Prostate gland (tissue), 2 donors: ENCODE data around the gene AGPAT1. TPM values are rescaled to one million over a fixed set of nuclear protein-coding genes. Genes with fewer than 3 reads are reported as not detected.

Source experiments
- DNase-seq: peaks from one replicate; pipeline ENCODE4 v3.0.0-alpha.2; 2019; ENCODE audit warnings: low spot score
- H3K27ac ChIP-seq, 2 donors: fragments of 200-600 bp; sonication (generic); 2 replicates each; pipeline ENCODE4 v1.5.1; 2017 to 2019
- H3K27me3 ChIP-seq: fragments of 200-600 bp; sonication (generic); replicated peaks from 2 replicates; pipeline ENCODE4 v1.5.1; 2019; ENCODE audit not compliant: insufficient read depth
- H3K36me3 ChIP-seq, 2 donors: fragments of 200-600 bp; sonication (generic); 1 replicate in 1 of 2; 2 replicates in 1 of 2; pipeline versions ENCODE4 v1.5.1 to v1.8.1; 2017 to 2019
- H3K4me1 ChIP-seq: fragments of 200-600 bp; sonication (generic); replicated peaks from 2 replicates; pipeline ENCODE4 v1.5.1; 2019
- H3K4me3 ChIP-seq, 2 donors: fragments of 200-600 bp; sonication (generic); 2 replicates each; pipeline ENCODE4 v1.5.1; 2017 to 2019
- H3K9me3 ChIP-seq: fragments of 200-600 bp; sonication (generic); 2 replicates; pipeline ENCODE4 v1.5.1; 2017
- POLR2A ChIP-seq: fragments of 450-650 bp; IDR thresholded peaks from one replicate; pipeline ENCODE4 v1.6.1; 2016; ENCODE audit warnings: antibody characterized with exemption, mild to moderate bottlenecking
- POLR2AphosphoS5 ChIP-seq: sonication (generic); formaldehyde crosslinking; IDR thresholded peaks from one replicate; pipeline ENCODE4 v1.6.1; 2017; ENCODE audit warnings: antibody characterized with exemption
- WGBS: methylation state at CpG from one replicate; pipeline ENCODE4 v1.1.5; 2018; 5-methylcytosine and 5-hydroxymethylcytosine counted together
- intact Hi-C: fragments of 100-400 bp; cut with DNase I; formaldehyde crosslinking; loops from one replicate; pipeline ENCODE4 v1.14.2; 2022
- total RNA-seq, 2 donors: library from RNA; depleted of rRNA; stranded (reverse); fragments of >200 nt; gene quantifications; one replicate each; pipeline ENCODE4 v1.1.0, GENCODE V29; 2016
- TF ChIP-seq, protein P1 (sequence below), 4 experiments: fragments of 200-600 bp in 2 of 4; fragments of 450-650 bp in 2 of 4; sonication (generic) in 2 of 4; IDR thresholded peaks; 1 replicate in 3 of 4; 2 replicates in 1 of 4; pipeline ENCODE4 v1.5.1; 2016 to 2019; ENCODE audit warnings: antibody characterized with exemption in 4 of 4, mild to moderate bottlenecking in 2 of 4, moderate library complexity in 2 of 4

AGPAT1 gene
- total RNA-seq, 2 donors from 2014 or later: 52.6 to 113 TPM

DNA sequence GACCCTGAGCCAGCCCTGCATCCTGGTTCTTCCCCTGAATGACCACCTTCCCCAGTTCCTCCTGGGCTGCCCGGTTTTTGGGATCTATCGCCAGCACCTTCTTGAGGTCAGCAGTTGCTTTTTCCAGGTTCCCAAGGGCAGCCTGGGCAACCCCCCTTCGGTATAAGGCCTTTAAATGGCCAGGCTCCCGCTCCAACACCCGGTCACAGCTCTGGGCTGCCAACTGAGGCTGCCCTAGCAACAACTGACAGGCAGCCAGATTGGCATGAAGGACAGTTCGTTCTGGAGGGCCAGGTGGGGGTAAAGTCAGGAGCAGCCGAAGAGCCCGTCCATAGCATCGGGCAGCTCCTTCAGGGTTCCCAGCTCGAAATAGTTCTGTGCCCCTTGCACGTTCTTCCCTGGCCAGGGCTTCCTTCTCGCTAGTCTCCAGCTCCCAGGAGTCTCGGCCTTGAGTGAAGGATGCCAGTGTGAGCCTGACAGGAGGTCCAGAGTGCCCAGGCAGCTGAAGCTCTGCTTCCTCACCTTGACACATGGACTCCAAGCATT lies 47.1 kb downstream of the AGPAT1 start:
- Histone ChIP-seq H3K27ac (peak overlapping the region; percentile 94 to 95), H3K36me3 (no peaks in the 10 kb centered on the region), H3K27me3 (no peaks in the 10 kb centered on the region), H3K9me3 (no peaks in the 10 kb centered on the region), H3K4me3 (peak overlapping the region; percentile 58 to 67), H3K4me1 (peaks cover 22% of the 10 kb centered on the region)
- WGBS: 85% methylated on average over 13 of the region's 13 CpGs
- no peak for TF ChIP-seq POLR2A
- TF ChIP-seq, protein P1, sequence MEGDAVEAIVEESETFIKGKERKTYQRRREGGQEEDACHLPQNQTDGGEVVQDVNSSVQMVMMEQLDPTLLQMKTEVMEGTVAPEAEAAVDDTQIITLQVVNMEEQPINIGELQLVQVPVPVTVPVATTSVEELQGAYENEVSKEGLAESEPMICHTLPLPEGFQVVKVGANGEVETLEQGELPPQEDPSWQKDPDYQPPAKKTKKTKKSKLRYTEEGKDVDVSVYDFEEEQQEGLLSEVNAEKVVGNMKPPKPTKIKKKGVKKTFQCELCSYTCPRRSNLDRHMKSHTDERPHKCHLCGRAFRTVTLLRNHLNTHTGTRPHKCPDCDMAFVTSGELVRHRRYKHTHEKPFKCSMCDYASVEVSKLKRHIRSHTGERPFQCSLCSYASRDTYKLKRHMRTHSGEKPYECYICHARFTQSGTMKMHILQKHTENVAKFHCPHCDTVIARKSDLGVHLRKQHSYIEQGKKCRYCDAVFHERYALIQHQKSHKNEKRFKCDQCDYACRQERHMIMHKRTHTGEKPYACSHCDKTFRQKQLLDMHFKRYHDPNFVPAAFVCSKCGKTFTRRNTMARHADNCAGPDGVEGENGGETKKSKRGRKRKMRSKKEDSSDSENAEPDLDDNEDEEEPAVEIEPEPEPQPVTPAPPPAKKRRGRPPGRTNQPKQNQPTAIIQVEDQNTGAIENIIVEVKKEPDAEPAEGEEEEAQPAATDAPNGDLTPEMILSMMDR (IDR thresholded peaks at IDR 0.05): no peak
- no peak for TF ChIP-seq POLR2AphosphoS5
- intact Hi-C loops: no loop called here
- no peak for DNase-seq

DNA sequence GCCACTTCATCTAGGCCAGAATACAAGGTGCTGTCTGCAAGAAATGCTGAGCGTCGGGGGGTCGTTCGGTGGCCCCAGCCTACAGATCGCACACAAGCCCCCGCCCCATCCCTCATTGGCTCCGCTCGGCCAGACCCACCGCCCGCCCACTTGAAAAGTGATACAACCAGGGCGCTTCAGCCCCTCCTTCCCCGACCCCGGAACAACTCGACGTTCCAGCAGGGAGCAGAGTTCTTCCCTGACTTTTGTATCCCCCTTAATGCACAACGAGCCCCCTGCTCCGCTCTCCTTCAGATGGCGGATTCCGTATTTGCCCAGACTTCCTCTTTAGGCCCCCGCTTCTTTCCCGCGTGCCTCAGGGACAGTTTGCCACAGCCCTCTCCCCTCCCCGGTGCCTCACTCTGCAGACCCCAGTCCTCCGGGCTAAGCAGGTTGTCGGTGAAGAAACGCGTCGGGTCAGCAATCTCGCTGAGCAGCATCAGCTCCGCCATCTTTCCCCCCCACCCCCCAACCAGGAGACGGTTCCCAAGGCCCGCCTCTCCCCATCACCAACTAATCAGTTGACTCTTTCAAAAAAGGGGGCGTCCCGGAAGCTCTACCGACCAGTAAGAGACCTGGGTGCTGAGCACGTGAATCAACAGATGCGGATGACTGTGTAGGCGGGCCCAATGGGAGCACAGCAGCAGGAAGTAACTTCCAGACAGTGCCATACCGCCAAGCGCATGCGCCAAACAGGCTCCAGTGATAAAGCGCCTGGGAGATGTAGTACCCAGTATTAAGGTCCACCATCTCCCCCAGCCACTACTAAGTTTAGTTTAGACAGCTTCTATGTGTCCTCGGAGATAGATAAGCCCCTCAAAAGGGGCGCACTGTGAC lies 47.9 kb downstream of the AGPAT1 start, which contains the start of gene ATF6B:
Gene ATF6B, minus strand, starts transcription at position 530 of the 876 bp plus-strand sequence. Its CDS starts 39 bp downstream, at position 491.
- WGBS: under 1% methylated on average over 42 of the region's 44 CpGs
- H3K4me1 ChIP-seq: peaks cover 22% of the 10 kb centered on the region
- TF ChIP-seq POLR2A (peak; percentile 51), POLR2AphosphoS5 (peak; percentile 97)
- TF ChIP-seq, protein P1 (IDR thresholded peaks at IDR 0.05): peak in 1 of 4 experiments; percentile 11
- H3K36me3 ChIP-seq: no peaks in the 10 kb centered on the region
- peak within 1 kb of the TSS; percentile 67 to 96 for H3K4me3 ChIP-seq
- no peaks in the 10 kb centered on the region for H3K9me3 ChIP-seq
- H3K27ac ChIP-seq: peak within 1 kb of the TSS; percentile 94 to 95
- no peaks in the 10 kb centered on the region for H3K27me3 ChIP-seq
- intact Hi-C loops: no loop called here
- peak; percentile 99 for DNase-seq

DNA sequence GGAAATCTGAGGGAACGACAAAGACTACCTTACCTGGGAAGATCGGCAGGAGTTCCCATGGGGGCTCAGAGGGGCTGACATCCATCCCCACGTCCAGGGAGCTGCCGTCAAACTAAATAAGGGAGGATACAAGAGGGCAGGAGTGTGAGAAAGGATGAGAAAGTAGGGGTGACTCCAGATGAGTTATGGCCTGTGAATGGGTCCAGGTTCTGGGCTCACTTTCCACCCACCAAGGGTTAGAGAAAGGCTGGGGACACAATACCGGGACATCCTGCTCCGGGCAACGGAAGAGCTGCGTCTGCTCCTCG lies 48.5 kb downstream of the AGPAT1 start:
- Histone ChIP-seq H3K27me3 (no peaks in the 10 kb centered on the region), H3K4me3 (peak overlapping the region; percentile 67 to 96), H3K36me3 (no peaks in the 10 kb centered on the region), H3K4me1 (peaks cover 22% of the 10 kb centered on the region), H3K9me3 (no peaks in the 10 kb centered on the region), H3K27ac (peak overlapping the region; percentile 89 to 94)
- intact Hi-C loops: no loop called here
- DNase-seq: no peak
- 3% methylated on average over 9 of the region's 9 CpGs for WGBS
- TF ChIP-seq, protein P1 (IDR thresholded peaks at IDR 0.05): no peak
- no peak for TF ChIP-seq POLR2A
- no peak for TF ChIP-seq POLR2AphosphoS5

DNA sequence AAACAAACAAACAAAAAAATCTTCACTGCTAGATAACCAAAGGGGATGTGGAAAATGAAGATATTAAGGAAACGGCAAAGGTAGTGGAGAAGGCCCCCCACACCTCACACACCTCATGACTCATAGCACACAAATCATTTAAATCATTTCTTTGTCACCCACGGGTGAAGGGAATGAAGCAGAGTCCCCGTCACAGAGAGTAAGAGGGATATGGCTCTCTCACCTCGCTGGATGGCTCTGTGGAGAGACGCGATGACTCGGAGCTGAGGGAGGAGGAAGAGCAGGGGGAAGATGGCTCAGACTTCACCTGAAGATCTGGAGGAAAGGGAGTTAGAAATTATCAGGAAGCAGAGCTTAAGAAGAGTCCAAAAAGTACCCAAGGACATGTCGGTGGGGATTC lies 49.0 kb downstream of the AGPAT1 start:
- peak overlapping the region; percentile 67 to 96 for H3K4me3 ChIP-seq
- no peaks in the 10 kb centered on the region for H3K9me3 ChIP-seq
- H3K27ac ChIP-seq: peak overlapping the region; percentile 89 to 94
- 45% methylated on average over 8 of the region's 8 CpGs for WGBS
- H3K4me1 ChIP-seq: peaks cover 22% of the 10 kb centered on the region
- intact Hi-C loops: no loop called here
- no peaks in the 10 kb centered on the region for H3K27me3 ChIP-seq
- no peak for DNase-seq
- TF ChIP-seq, protein P1 (IDR thresholded peaks at IDR 0.05): no peak
- TF ChIP-seq POLR2A: no peak
- no peak for TF ChIP-seq POLR2AphosphoS5
- H3K36me3 ChIP-seq: peaks cover 0 to 2% of the 10 kb centered on the region in 2 donors
